ENCODE data around the gene FFAR3.
A peak's percentile ranks its signal among the peaks of the same experiment; 100 is the strongest.

Gene FFAR3

GRCh38 chr19:35330475-35330874, 27.8 kb upstream of the FFAR3 start:
- DNase-seq (ENCODE audit: low spot score): no peak

- DNase-seq (ENCODE audit: low spot score): no peak
These were observed 26.6 kb upstream of the FFAR3 start for GRCh38 chr19:35331551-35332214.

GRCh38 chr19:35332817-35333216, 25.4 kb upstream of the FFAR3 start:
- DNase-seq (ENCODE audit: low spot score): no peak

- DNase-seq (ENCODE audit: low spot score): no peak
These were observed 24.0 kb upstream of the FFAR3 start for GRCh38 chr19:35334144-35334753.

- DNase-seq (ENCODE audit: low spot score): no peak
These were observed 21.9 kb upstream of the FFAR3 start for GRCh38 chr19:35336166-35336955.

GRCh38 chr19:35337097-35337983, 20.9 kb upstream of the FFAR3 start:
- no peak for DNase-seq (ENCODE audit: low spot score)

- no peak for DNase-seq (ENCODE audit: low spot score)
These were observed 20.3 kb upstream of the FFAR3 start for GRCh38 chr19:35337984-35338296.

GRCh38 chr19:35340431-35340830, 17.8 kb upstream of the FFAR3 start:
- DNase-seq (ENCODE audit: low spot score): no peak

GRCh38 chr19:35341006-35341405, 17.3 kb upstream of the FFAR3 start:
- DNase-seq (ENCODE audit: low spot score): no peak

GRCh38 chr19:35341565-35342225, 16.6 kb upstream of the FFAR3 start:
- no peak for DNase-seq (ENCODE audit: low spot score)

GRCh38 chr19:35342430-35342829, 15.8 kb upstream of the FFAR3 start:
- no peak for DNase-seq (ENCODE audit: low spot score)

GRCh38 chr19:35344511-35345031, 13.7 kb upstream of the FFAR3 start:
- no peak for DNase-seq (ENCODE audit: low spot score)

- DNase-seq (ENCODE audit: low spot score): no peak
These were observed 12.6 kb upstream of the FFAR3 start for GRCh38 chr19:35345671-35346111.

- DNase-seq (ENCODE audit: low spot score): peak; percentile 19
These were observed 11.8 kb upstream of the FFAR3 start for GRCh38 chr19:35346193-35347052.

GRCh38 chr19:35347171-35347929, 10.9 kb upstream of the FFAR3 start, which contains the start of gene FFAR1:
Gene FFAR1, plus strand, starts transcription at chr19:35347902. Its CDS starts 3,650 bp downstream, at chr19:35351552.
- peak; percentile 69 for DNase-seq (ENCODE audit: low spot score)

GRCh38 chr19:35347930-35348298, 10.3 kb upstream of the FFAR3 start:
- no peak for DNase-seq (ENCODE audit: low spot score)

- DNase-seq (ENCODE audit: low spot score): no peak
These were observed 9.2 kb upstream of the FFAR3 start for GRCh38 chr19:35348911-35349611.

GRCh38 chr19:35349614-35350521, 8.4 kb upstream of the FFAR3 start:
- DNase-seq (ENCODE audit: low spot score): no peak
